GM19193 (cell line): ENCODE results near the gene SLC35B1.

Source experiments
- POLR2A ChIP-seq: IDR thresholded peaks from 4 replicates; pipeline ENCODE4 v1.6.1; 2011; ENCODE audit not compliant: insufficient read depth, insufficient read length; ENCODE audit errors: extremely low read depth

Gene SLC35B1

GRCh38 chr17:49674507-49674906 lies 33.3 kb downstream of the SLC35B1 start:
- TF ChIP-seq POLR2A, result no peak

GRCh38 chr17:49670641-49671040 lies 37.1 kb downstream of the SLC35B1 start:
- TF ChIP-seq POLR2A, result no peak

- TF ChIP-seq POLR2A, result no peak
Observed at GRCh38 chr17:49670002-49670401, 37.8 kb downstream of the SLC35B1 start.

DNA sequence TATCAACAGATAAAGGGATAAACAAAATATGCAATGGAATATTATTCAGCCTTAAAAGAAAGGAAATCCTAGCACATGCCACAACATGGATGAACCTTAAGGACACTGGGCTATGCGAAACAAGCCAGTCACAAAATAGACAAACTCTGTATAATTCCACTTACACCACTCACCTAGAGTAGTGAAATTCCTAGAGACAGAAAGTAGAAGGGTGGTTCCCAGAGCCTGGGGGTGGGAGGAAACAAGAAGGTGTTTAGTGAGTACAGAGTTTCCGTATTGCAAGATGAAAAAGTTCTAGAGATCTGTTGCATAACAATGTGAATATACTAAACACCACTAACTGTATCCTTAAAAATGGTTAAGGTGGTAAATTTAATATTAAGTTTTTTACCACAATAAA lies 39.9 kb downstream of the SLC35B1 start:
- no peak for TF ChIP-seq POLR2A

DNA sequence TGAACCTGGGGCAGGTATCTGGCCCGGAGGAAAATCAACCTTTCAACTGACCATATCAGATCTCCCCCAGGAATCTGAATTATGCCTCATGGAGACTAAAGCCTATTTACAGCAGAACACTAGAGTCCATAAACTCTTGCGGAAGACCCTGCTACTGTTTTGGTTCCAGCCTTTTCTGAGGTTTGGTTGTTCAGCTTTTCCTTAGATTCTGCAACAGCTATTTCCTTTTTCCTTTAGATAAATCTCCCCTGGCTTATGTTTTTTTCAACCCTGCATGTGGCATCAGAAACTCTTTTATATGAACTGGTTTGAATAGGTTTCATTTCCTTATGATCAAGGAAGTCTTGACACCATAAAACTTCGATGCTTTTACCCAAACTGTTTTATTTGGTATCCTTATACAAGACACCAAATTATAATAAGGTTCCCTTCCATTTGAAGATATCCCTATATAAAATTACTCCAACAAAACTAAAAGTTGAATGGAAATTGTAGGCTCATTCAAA lies 43.0 kb downstream of the SLC35B1 start:
- no peak for TF ChIP-seq POLR2A

- no peak for TF ChIP-seq POLR2A
Observed at GRCh38 chr17:49659661-49660382, 47.9 kb downstream of the SLC35B1 start.

- TF ChIP-seq POLR2A, result no peak
Observed at GRCh38 chr17:49656247-49656646, 51.5 kb downstream of the SLC35B1 start.
